ENCODE measurements around the gene OTUD3.

DNA sequence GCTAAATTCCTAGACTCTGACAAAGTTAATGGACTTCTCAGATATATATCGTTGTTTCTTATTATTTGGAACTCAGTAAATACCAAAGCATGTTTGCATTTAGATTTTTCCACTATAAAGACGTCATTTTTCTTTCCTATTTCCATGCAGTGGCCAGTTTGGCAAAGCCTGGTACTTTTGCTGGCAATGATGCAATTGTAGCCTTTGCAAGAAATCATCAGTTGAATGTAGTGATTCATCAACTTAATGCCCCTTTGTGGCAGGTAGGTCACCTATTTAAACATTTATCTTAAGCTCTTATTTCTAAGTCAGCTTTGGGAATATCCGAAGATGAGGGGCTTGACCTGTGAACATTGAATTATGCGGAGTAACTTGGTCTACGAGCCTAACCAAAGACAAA is 12.0 kb downstream of the OTUD3 start:
- TF ChIP-seq TAF1 (IDR thresholded peaks at IDR 0.05; ENCODE audit: borderline replicate concordance, low read depth, low read length), result no peak
- TF ChIP-seq POLR2A (IDR thresholded peaks at IDR 0.05; ENCODE audit: low read depth, low read length), result no peak
- no peak for TF ChIP-seq POLR2AphosphoS5 (IDR thresholded peaks at IDR 0.05; ENCODE audit: low read depth, low read length)
